Measurements from ENCODE around the gene UBE2V1.

The UBE2V1 gene

GRCh38 chr20:50042370-50043313, 70.3 kb downstream of the UBE2V1 start:
- DNase-seq, result no peak

GRCh38 chr20:50041246-50041873, 71.6 kb downstream of the UBE2V1 start:
- no peak for DNase-seq

GRCh38 chr20:50040432-50041245, 72.3 kb downstream of the UBE2V1 start:
- DNase-seq, result no peak

- DNase-seq, result peak; percentile 45
Observed at GRCh38 chr20:50039706-50040431, 73.1 kb downstream of the UBE2V1 start.

- DNase-seq, result no peak
Observed at GRCh38 chr20:50038574-50038991, 74.4 kb downstream of the UBE2V1 start.

- DNase-seq, result no peak
Observed at GRCh38 chr20:50038169-50038568, 74.8 kb downstream of the UBE2V1 start.

GRCh38 chr20:50037575-50037974, 75.4 kb downstream of the UBE2V1 start:
- no peak for DNase-seq

GRCh38 chr20:50037123-50037522, 75.8 kb downstream of the UBE2V1 start:
- no peak for DNase-seq

GRCh38 chr20:50036703-50037102, 76.2 kb downstream of the UBE2V1 start:
- DNase-seq, result no peak

GRCh38 chr20:50034567-50035180, 78.3 kb downstream of the UBE2V1 start:
- peak; percentile 53 for DNase-seq

- DNase-seq, result no peak
Observed at GRCh38 chr20:50032955-50033666, 79.8 kb downstream of the UBE2V1 start.
